AG09319 (cell line): ENCODE measurements around the gene APBB2.

Source experiments
- DNase-seq: peaks from one replicate; pipeline ENCODE4 v3.0.0-alpha.2; 2010; ENCODE audit warnings: low read depth; ENCODE audit errors: extremely low read depth
- CTCF ChIP-seq: IDR thresholded peaks from 2 replicates; pipeline ENCODE4 v1.5.1; 2011; ENCODE audit warnings: low read depth, mild to moderate bottlenecking, inconsistent platforms, low read length, moderate library complexity

Gene APBB2

GRCh38 chr4:40870150-40870549, 344.2 kb downstream of the APBB2 start:
- no peak for DNase-seq

GRCh38 chr4:40865696-40866095, 348.6 kb downstream of the APBB2 start:
- no peak for DNase-seq
- TF ChIP-seq CTCF: no peak

More at GRCh38 chr4:40870150-40870549, 344.2 kb downstream of the APBB2 start:
- no peak for TF ChIP-seq CTCF

GRCh38 chr4:40864531-40864930, 349.8 kb downstream of the APBB2 start:
- no peak for TF ChIP-seq CTCF
- DNase-seq: no peak

GRCh38 chr4:40858962-40859361, 355.4 kb downstream of the APBB2 start:
- no peak for TF ChIP-seq CTCF
- DNase-seq: no peak

- DNase-seq: no peak
These were observed 356.4 kb downstream of the APBB2 start for GRCh38 chr4:40857956-40858355.

GRCh38 chr4:40856840-40857362, 357.4 kb downstream of the APBB2 start:
- DNase-seq: no peak
- no peak for TF ChIP-seq CTCF

More at GRCh38 chr4:40857956-40858355, 356.4 kb downstream of the APBB2 start:
- TF ChIP-seq CTCF: no peak

GRCh38 chr4:40856277-40856839, 358.0 kb downstream of the APBB2 start:
- no peak for DNase-seq
- no peak for TF ChIP-seq CTCF
